ENCODE measurements around the gene PPIC.

The PPIC gene

DNA sequence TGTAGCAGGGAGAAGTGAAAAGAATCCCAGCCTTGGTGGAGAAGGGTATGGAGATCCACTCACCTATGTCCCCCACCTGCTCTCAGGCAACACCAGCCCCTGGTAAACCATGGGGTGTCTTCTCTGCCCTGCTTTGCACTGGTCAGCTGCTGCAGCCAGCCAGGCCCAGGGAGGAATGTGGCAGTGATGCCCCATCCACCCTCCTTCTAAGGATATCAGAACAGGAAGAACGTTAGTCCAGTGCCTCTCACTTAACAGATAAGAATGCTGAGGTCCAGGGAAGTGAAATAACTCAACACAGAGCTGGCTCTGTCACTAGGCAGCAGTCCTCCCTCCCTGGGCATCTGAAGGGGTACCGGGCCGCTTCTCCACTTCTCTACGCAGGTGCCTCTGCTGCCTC, 9.7 kb upstream of the PPIC start:
- Mint-ChIP-seq H3K27ac (no peak overlapping the region), H3K4me1 (no peaks in the 10 kb centered on the region), H3K27me3 (ENCODE audit: low read depth) (peaks cover 29% of the 10 kb centered on the region), H3K36me3 (ENCODE audit: low read depth) (no peaks in the 10 kb centered on the region), H3K9me3 (peaks cover 13% of the 10 kb centered on the region), H3K4me3 (no peak overlapping the region)
- TF ChIP-seq, protein P1, sequence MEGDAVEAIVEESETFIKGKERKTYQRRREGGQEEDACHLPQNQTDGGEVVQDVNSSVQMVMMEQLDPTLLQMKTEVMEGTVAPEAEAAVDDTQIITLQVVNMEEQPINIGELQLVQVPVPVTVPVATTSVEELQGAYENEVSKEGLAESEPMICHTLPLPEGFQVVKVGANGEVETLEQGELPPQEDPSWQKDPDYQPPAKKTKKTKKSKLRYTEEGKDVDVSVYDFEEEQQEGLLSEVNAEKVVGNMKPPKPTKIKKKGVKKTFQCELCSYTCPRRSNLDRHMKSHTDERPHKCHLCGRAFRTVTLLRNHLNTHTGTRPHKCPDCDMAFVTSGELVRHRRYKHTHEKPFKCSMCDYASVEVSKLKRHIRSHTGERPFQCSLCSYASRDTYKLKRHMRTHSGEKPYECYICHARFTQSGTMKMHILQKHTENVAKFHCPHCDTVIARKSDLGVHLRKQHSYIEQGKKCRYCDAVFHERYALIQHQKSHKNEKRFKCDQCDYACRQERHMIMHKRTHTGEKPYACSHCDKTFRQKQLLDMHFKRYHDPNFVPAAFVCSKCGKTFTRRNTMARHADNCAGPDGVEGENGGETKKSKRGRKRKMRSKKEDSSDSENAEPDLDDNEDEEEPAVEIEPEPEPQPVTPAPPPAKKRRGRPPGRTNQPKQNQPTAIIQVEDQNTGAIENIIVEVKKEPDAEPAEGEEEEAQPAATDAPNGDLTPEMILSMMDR (IDR thresholded peaks at IDR 0.05; ENCODE audit: unreplicated experiment in 3 of 3): no peak

DNA sequence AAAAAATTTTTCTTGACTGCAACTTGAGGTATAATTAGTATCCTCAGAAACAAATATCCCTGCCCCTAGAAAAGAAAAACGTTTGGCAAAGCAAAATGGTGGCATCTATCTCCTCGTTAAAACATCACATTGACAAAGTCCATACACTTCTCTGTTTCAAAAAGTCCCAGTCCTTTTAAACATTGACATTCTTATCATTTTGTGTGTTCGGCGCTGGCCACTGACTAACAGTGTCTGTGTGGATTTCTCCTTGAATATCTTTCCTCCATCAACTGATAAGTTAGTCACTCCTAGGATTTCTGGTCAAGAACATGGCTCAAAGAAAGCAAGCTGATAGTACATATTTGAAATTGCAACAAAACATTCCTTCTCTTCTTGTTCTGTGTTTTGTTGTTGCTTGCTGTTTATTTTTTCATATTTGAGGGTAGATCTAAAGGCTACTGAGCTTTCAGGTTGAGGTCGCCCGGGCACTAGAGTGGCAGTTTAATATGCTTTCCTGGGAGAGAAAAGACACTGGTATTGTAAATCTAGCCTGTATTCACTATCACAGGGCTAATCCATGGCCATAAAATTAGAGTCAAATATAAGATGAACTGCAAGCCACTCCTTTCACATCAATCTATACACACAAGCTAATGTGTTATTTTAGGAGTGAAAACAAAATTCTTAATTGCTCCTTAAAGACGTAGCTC, 8.5 kb upstream of the PPIC start:
- Mint-ChIP-seq H3K4me3 (no peak overlapping the region), H3K27me3 (ENCODE audit: low read depth) (peaks cover 29% of the 10 kb centered on the region), H3K36me3 (ENCODE audit: low read depth) (no peaks in the 10 kb centered on the region), H3K27ac (no peak overlapping the region), H3K9me3 (peaks cover 3% of the 10 kb centered on the region), H3K4me1 (no peaks in the 10 kb centered on the region)
- TF ChIP-seq, protein P1 (IDR thresholded peaks at IDR 0.05; ENCODE audit: unreplicated experiment in 3 of 3): no peak

DNA sequence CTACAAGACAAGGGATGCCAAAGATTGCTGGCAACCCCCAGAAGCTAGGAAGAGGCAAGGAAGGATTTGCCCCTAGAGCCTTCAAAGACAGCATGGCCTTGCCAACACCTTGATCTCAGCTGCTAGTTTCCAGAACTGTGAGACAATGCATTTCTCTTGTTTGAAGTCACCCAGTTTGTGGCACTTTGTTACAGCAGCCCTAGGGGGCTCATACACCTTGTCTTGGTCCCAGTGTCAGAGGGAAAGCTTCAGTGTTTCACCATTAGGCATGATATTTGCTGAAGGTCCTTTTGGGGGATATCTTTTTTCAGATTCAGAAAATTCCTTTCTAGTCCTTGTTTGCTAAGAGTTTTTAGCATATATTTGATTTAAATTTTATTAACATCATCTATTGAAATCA, 3.1 kb upstream of the PPIC start:
- no peaks in the 10 kb centered on the region for H3K36me3 Mint-ChIP-seq (ENCODE audit: low read depth)
- no peaks in the 10 kb centered on the region for H3K9me3 Mint-ChIP-seq
- peaks cover 12% of the 10 kb centered on the region for H3K4me1 Mint-ChIP-seq
- no peak overlapping the region for H3K4me3 Mint-ChIP-seq
- H3K27me3 Mint-ChIP-seq (ENCODE audit: low read depth): peaks cover 39% of the 10 kb centered on the region
- TF ChIP-seq, protein P1 (IDR thresholded peaks at IDR 0.05; ENCODE audit: unreplicated experiment in 3 of 3): no peak
- H3K27ac Mint-ChIP-seq: peak overlapping the region in 1 of 3 experiments; percentile 6

DNA sequence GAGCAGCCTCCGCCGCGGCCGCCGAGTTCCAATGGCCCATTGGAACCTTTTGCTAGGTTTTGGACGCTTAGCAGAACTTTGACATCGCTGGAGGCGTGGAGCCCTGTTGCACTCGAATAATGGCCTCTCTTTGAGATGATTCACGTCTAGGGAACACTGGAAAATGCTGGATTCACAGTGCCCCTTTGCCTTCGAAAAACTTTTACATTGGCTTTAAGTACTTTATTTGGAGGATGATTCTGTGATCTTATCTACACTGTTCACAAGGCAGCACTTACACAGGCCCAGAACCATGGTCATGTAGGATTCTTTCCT, 536 bp upstream of the PPIC start:
- no peaks in the 10 kb centered on the region for H3K9me3 Mint-ChIP-seq
- H3K36me3 Mint-ChIP-seq (ENCODE audit: low read depth): no peaks in the 10 kb centered on the region
- TF ChIP-seq, protein P1 (IDR thresholded peaks at IDR 0.05; ENCODE audit: unreplicated experiment in 3 of 3): no peak
- peak overlapping the region; percentile 83 to 87 (median 86) for H3K4me3 Mint-ChIP-seq
- peaks cover 12% of the 10 kb centered on the region for H3K4me1 Mint-ChIP-seq
- peak overlapping the region in 1 of 3 experiments; percentile 21 for H3K27ac Mint-ChIP-seq
- H3K27me3 Mint-ChIP-seq (ENCODE audit: low read depth): peaks cover 60% of the 10 kb centered on the region

DNA sequence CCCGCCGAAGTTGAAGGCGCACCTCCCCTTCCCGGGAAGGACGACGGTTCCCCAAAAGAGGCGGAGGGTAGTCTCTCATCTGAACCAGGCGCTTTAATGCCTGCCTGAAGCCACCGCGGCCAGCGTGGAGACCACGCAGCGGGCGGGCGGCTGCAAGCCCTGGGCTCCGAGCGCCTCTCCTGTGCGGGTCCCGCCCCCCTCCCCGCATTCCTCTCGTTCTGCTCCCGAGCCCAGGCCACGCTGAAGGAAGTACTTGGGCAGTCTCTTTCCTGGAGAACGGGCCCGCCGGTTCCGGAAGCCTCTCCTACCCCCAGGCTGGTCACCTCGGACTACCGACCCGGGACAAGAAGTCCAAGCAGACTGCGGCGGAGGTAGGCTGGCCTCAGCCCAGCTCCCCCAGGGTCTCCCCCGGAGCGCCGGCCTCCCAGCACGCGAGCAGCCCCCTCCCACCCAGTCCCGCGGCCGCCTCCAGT, 571 bp downstream of the PPIC start:
- peaks cover 12% of the 10 kb centered on the region for H3K4me1 Mint-ChIP-seq
- no peak overlapping the region for H3K27ac Mint-ChIP-seq
- TF ChIP-seq, protein P1 (IDR thresholded peaks at IDR 0.05; ENCODE audit: unreplicated experiment in 3 of 3): no peak
- no peaks in the 10 kb centered on the region for H3K36me3 Mint-ChIP-seq (ENCODE audit: low read depth)
- peak overlapping the region; percentile 86 to 87 (median 86) for H3K4me3 Mint-ChIP-seq
- H3K9me3 Mint-ChIP-seq: no peaks in the 10 kb centered on the region
- peaks cover 60% of the 10 kb centered on the region for H3K27me3 Mint-ChIP-seq (ENCODE audit: low read depth)

DNA sequence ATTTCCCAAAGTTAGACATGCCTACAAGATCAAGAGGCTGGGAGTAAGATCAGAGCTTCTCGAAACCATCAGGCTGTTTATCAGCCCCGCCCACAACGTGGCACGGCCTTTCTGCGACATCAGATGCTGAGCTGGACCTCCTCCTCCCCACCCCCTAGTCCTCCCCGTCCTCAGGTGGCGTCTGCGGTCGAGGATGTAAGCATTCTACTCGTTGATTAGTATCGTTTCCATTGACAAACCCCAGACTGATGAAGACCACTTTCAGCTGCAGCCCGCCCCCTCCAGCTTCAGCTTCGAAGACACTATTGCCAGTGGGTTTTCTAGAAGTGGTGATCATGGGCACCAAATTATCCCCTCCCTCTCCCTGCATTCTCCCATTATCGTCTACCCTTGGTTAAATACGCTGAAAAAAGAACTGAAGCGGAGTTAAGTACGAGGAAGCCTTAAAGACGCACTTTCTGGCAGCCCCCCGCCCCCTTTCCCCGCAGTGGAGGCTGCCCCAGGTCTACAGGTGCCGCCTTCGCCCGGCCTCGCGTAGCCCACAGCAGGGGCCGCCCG, 1.1 kb downstream of the PPIC start:
- TF ChIP-seq, protein P1 (IDR thresholded peaks at IDR 0.05; ENCODE audit: unreplicated experiment in 3 of 3): no peak
- Mint-ChIP-seq H3K9me3 (no peaks in the 10 kb centered on the region), H3K27me3 (ENCODE audit: low read depth) (peaks cover 60% of the 10 kb centered on the region), H3K4me3 (peak overlapping the region; percentile 86 to 87 (median 86)), H3K36me3 (ENCODE audit: low read depth) (no peaks in the 10 kb centered on the region), H3K27ac (peak overlapping the region in 2 of 3 experiments; percentile 9 to 31), H3K4me1 (peaks cover 12% of the 10 kb centered on the region)
